ENCODE results near the gene GRIK3.

Gene GRIK3

GRCh38 chr1:36843027-36843426 is 191.3 kb downstream of the GRIK3 start:
- no peak for DNase-seq (ENCODE audit: extremely low spot score)
- ChIA-PET CTCF (interaction anchor here (1.0 kb wide), 1 partner anchor 22 kb away, joined by 3 read pairs; no protein-coding TSS in a partner anchor), POLR2A (no interaction called here)
- TF ChIP-seq FOXA1 (IDR thresholded peaks at IDR 0.05), result no peak
- no peak for TF ChIP-seq CTBP1 (IDR thresholded peaks at IDR 0.05; ENCODE audit: borderline replicate concordance)
- TF ChIP-seq BHLHE40 (IDR thresholded peaks at IDR 0.05; ENCODE audit: borderline replicate concordance), result no peak
- no peak for TF ChIP-seq LEF1 (IDR thresholded peaks at IDR 0.05; ENCODE audit: borderline replicate concordance)
- no peak for TF ChIP-seq ARNT (IDR thresholded peaks at IDR 0.05)
- no peak for TF ChIP-seq L3MBTL2 (conservative IDR thresholded peaks at IDR 0.05)
- no peak for TF ChIP-seq TARDBP (IDR thresholded peaks at IDR 0.05)
- TF ChIP-seq NFRKB (IDR thresholded peaks at IDR 0.05), result no peak

GRCh38 chr1:36842448-36842847 is 191.9 kb downstream of the GRIK3 start:
- TF ChIP-seq FOXK2 (IDR thresholded peaks at IDR 0.05) (no peak), LEF1 (IDR thresholded peaks at IDR 0.05; ENCODE audit: borderline replicate concordance) (no peak), BHLHE40 (IDR thresholded peaks at IDR 0.05; ENCODE audit: borderline replicate concordance) (no peak), TARDBP (IDR thresholded peaks at IDR 0.05) (no peak), CTBP1 (IDR thresholded peaks at IDR 0.05; ENCODE audit: borderline replicate concordance) (no peak), SUZ12 (IDR thresholded peaks at IDR 0.05) (no peak), FOXA1 (IDR thresholded peaks at IDR 0.05) (no peak), HDGF (IDR thresholded peaks at IDR 0.05; ENCODE audit: borderline replicate concordance) (no peak), SP1 (IDR thresholded peaks at IDR 0.05) (no peak), ARNT (IDR thresholded peaks at IDR 0.05) (no peak), ZNF384 (IDR thresholded peaks at IDR 0.05) (no peak), L3MBTL2 (conservative IDR thresholded peaks at IDR 0.05) (no peak), NFRKB (IDR thresholded peaks at IDR 0.05) (no peak), ELF4 (IDR thresholded peaks at IDR 0.05) (no peak), FOXM1 (IDR thresholded peaks at IDR 0.05; ENCODE audit: borderline replicate concordance) (no peak)
- TF ChIP-seq, protein P1, sequence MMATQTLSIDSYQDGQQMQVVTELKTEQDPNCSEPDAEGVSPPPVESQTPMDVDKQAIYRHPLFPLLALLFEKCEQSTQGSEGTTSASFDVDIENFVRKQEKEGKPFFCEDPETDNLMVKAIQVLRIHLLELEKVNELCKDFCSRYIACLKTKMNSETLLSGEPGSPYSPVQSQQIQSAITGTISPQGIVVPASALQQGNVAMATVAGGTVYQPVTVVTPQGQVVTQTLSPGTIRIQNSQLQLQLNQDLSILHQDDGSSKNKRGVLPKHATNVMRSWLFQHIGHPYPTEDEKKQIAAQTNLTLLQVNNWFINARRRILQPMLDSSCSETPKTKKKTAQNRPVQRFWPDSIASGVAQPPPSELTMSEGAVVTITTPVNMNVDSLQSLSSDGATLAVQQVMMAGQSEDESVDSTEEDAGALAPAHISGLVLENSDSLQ (IDR thresholded peaks at IDR 0.05), result no peak
- no peak for DNase-seq (ENCODE audit: extremely low spot score)
- CTCF ChIA-PET, result no interaction called here
- POLR2A ChIA-PET, result no interaction called here

DNA sequence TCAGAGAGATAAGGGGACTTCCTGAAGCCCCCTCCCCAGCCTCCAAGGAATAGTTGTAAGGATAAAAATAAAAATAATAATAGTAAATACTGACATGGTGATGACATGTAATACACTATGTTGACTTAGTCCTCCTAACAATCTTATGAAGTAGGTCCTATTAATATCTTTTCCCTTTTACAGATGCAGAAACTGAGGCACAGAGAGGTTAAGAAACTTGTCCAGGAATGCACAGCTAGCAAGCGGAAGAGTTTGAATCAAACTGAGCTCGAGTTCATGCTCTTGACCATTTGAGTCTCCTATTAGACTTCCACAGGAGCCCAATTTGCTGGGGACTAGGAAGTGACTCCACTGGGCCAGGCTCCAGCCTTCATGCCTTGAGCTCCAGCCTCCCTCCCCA is 194.8 kb downstream of the GRIK3 start:
- no peak for DNase-seq (ENCODE audit: extremely low spot score)
- POLR2A ChIA-PET, result no interaction called here
- CTCF ChIA-PET, result interaction anchor here (1.1 kb wide), 1 partner anchor 25 kb away, joined by 3 read pairs; no protein-coding TSS in a partner anchor
- no peak for TF ChIP-seq FOXM1 (IDR thresholded peaks at IDR 0.05; ENCODE audit: borderline replicate concordance)

DNA sequence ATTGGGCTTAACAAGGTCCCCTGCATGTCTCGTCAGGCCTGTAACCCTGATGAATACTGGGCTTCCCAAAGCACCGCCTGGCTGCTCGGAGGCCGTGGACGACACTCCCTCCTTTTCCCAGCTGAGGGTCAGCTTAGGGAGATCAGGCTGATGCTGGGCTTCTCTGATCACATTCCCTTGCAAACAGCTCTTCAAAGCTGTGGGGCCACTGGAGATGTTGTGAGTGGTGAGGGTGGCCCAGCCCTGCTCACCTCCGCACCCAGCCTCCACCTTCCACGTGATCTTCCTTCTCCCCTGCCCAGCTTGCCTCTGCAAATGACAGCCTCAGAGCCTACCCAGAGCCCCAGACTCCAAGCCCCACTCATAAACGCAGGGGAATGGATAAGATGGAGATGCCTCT is 195.4 kb downstream of the GRIK3 start:
- no peak for DNase-seq (ENCODE audit: extremely low spot score)
- CTCF ChIA-PET, result interaction anchor here (1.1 kb wide), 1 partner anchor 25 kb away, joined by 3 read pairs; no protein-coding TSS in a partner anchor
- TF ChIP-seq CTBP1 (IDR thresholded peaks at IDR 0.05; ENCODE audit: borderline replicate concordance), result no peak
- TF ChIP-seq, protein P1 (IDR thresholded peaks at IDR 0.05), result no peak
- TF ChIP-seq ARNT (IDR thresholded peaks at IDR 0.05), result no peak
- TF ChIP-seq SP1 (IDR thresholded peaks at IDR 0.05), result no peak
- TF ChIP-seq HDGF (IDR thresholded peaks at IDR 0.05; ENCODE audit: borderline replicate concordance), result no peak
- TF ChIP-seq FOXM1 (IDR thresholded peaks at IDR 0.05; ENCODE audit: borderline replicate concordance), result no peak
- no peak for TF ChIP-seq LEF1 (IDR thresholded peaks at IDR 0.05; ENCODE audit: borderline replicate concordance)
- no peak for TF ChIP-seq NFRKB (IDR thresholded peaks at IDR 0.05)
- TF ChIP-seq ZNF384 (IDR thresholded peaks at IDR 0.05), result no peak
- TF ChIP-seq FOXA1 (IDR thresholded peaks at IDR 0.05), result no peak
- TF ChIP-seq L3MBTL2 (conservative IDR thresholded peaks at IDR 0.05), result no peak
- TF ChIP-seq SUZ12 (IDR thresholded peaks at IDR 0.05), result no peak
- TF ChIP-seq ELF4 (IDR thresholded peaks at IDR 0.05), result no peak
- TF ChIP-seq FOXK2 (IDR thresholded peaks at IDR 0.05), result no peak
- POLR2A ChIA-PET, result no interaction called here

DNA sequence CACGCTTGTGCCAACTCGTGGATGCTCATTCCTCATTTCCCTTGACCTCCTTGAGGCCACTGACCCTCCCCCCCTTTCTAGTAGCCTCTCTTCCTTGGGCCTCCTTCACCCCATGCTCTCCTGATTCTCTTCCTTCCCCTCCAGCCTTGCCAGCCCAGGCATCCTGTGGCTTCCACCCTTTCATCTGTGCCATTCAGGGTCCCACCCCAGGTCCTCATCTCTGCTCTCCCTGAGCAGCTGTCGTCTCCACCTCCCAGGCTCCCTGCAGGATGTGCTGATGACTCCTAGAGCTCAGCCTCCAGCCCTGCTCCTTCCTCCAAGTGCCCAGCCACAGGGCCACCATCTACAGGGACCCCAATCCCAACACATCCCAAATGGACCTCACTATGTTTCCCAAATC is 197.4 kb downstream of the GRIK3 start:
- ChIA-PET POLR2A (no interaction called here), CTCF (no interaction called here)
- DNase-seq (ENCODE audit: extremely low spot score), result no peak
- TF ChIP-seq FOXK2 (IDR thresholded peaks at IDR 0.05), result no peak
- no peak for TF ChIP-seq ZNF384 (IDR thresholded peaks at IDR 0.05)
- TF ChIP-seq SP1 (IDR thresholded peaks at IDR 0.05), result no peak
- TF ChIP-seq NFRKB (IDR thresholded peaks at IDR 0.05), result no peak
- no peak for TF ChIP-seq SUZ12 (IDR thresholded peaks at IDR 0.05)
- TF ChIP-seq FOXA1 (IDR thresholded peaks at IDR 0.05), result no peak
- TF ChIP-seq HDGF (IDR thresholded peaks at IDR 0.05; ENCODE audit: borderline replicate concordance), result no peak
- TF ChIP-seq, protein P1 (IDR thresholded peaks at IDR 0.05), result no peak
- no peak for TF ChIP-seq CTBP1 (IDR thresholded peaks at IDR 0.05; ENCODE audit: borderline replicate concordance)
- TF ChIP-seq ELF4 (IDR thresholded peaks at IDR 0.05), result no peak
- no peak for TF ChIP-seq TARDBP (IDR thresholded peaks at IDR 0.05)
- no peak for TF ChIP-seq FOXM1 (IDR thresholded peaks at IDR 0.05; ENCODE audit: borderline replicate concordance)
- TF ChIP-seq LEF1 (IDR thresholded peaks at IDR 0.05; ENCODE audit: borderline replicate concordance), result no peak
- TF ChIP-seq BHLHE40 (IDR thresholded peaks at IDR 0.05; ENCODE audit: borderline replicate concordance), result no peak
- no peak for TF ChIP-seq ARNT (IDR thresholded peaks at IDR 0.05)
- no peak for TF ChIP-seq L3MBTL2 (conservative IDR thresholded peaks at IDR 0.05)

DNA sequence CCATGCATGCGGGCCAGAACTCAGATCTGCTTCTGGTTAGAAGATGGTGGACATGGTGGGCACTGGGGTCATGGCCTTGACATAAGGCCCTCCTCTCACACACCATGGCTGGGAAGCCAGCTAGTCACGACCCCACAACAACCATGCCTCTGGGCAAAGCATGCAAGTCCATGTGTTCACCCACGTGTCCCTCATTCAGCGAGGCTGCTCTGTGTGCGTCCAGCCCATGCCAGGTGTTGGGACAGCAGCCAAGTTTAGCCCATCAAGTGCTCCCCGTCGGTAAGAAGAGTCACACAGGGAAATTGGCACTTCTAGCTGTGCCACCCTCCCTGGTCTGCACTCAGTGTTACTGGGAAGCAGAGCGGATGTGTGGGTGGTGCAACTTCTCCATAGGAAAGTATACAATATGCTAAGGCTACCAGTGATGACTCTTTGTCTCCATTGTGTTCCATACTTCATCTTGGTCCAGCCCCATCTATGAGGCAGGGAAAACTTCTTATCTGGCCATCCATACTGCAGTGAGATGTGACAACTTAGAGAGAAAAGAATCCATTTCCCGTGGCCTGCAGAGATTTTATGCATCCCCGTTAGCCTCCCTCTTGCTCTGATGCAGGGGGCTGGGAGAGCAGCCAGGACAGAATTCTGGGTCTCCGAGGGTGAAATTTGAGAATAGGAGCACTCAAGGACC is 198.0 kb downstream of the GRIK3 start:
- TF ChIP-seq SUZ12 (IDR thresholded peaks at IDR 0.05) (no peak), ARNT (IDR thresholded peaks at IDR 0.05) (no peak), L3MBTL2 (conservative IDR thresholded peaks at IDR 0.05) (no peak), BHLHE40 (IDR thresholded peaks at IDR 0.05; ENCODE audit: borderline replicate concordance) (no peak), HDGF (IDR thresholded peaks at IDR 0.05; ENCODE audit: borderline replicate concordance) (no peak), SP1 (IDR thresholded peaks at IDR 0.05) (no peak), FOXA1 (IDR thresholded peaks at IDR 0.05) (no peak), TARDBP (IDR thresholded peaks at IDR 0.05) (no peak), LEF1 (IDR thresholded peaks at IDR 0.05; ENCODE audit: borderline replicate concordance) (no peak), CTBP1 (IDR thresholded peaks at IDR 0.05; ENCODE audit: borderline replicate concordance) (no peak), ZNF384 (IDR thresholded peaks at IDR 0.05) (no peak), ELF4 (IDR thresholded peaks at IDR 0.05) (no peak), NFRKB (IDR thresholded peaks at IDR 0.05) (no peak), FOXM1 (IDR thresholded peaks at IDR 0.05; ENCODE audit: borderline replicate concordance) (no peak), FOXK2 (IDR thresholded peaks at IDR 0.05) (no peak)
- TF ChIP-seq, protein P1 (IDR thresholded peaks at IDR 0.05), result no peak
- ChIA-PET POLR2A (no interaction called here), CTCF (no interaction called here)

More for the DNA sequence above, 198.0 kb downstream of the GRIK3 start:
- DNase-seq (ENCODE audit: extremely low spot score), result no peak

Measured in HEK293T (cell line).